H1 (cell line): Measurements from ENCODE around the gene CDH16. TPM values are rescaled to one million over a fixed set of nuclear protein-coding genes. Genes with fewer than 3 reads are reported as not detected.

ENCODE experiments used
- CHD2 ChIP-seq: IDR thresholded peaks from 2 replicates; pipeline ENCODE4 v1.6.1; 2012; ENCODE audit warnings: low read length, improper control_type of control experiment
- GTF2F1 ChIP-seq: IDR thresholded peaks from 2 replicates; pipeline ENCODE4 v1.6.1; 2012; ENCODE audit warnings: low read depth, low read length, improper control_type of control experiment, borderline replicate concordance
- SIN3A ChIP-seq, 2 experiments: IDR thresholded peaks in 1 of 2; conservative IDR thresholded peaks in 1 of 2; 2 replicates each; pipeline ENCODE4 v1.6.1; 2011 to 2012; ENCODE audit warnings: low read length in 2 of 2, improper control_type of control experiment in 1 of 2, low read depth in 1 of 2, mild to moderate bottlenecking in 1 of 2
- SP2 ChIP-seq: IDR thresholded peaks from 2 replicates; pipeline ENCODE4 v1.6.1; 2012; ENCODE audit warnings: mild to moderate bottlenecking, low read length, inconsistent platforms
- TAF7 ChIP-seq: optimal IDR thresholded peaks from 2 replicates; pipeline ENCODE3; 2011; ENCODE audit warnings: low read depth, mild to moderate bottlenecking, inconsistent platforms, low read length, moderate library complexity, borderline replicate concordance
- polyA plus RNA-seq, 7 experiments: library from polyadenylated mRNA; depleted of rRNA in 3 of 7; stranded (reverse) in 5 of 7; unstranded in 2 of 7; fragments of >200 nt in 5 of 7; fragments of 200-250 nt in 2 of 7; gene quantifications; 1 replicate in 5 of 7; 2 replicates in 1 of 7; 4 replicates in 1 of 7; pipeline versions ENCODE4 v1.2.1 to v1.2.3, GENCODE V29; 2011 to 2013; ENCODE audit warnings: missing spikeins in 2 of 7, mixed read lengths in 2 of 7
- total RNA-seq: library from RNA; stranded (reverse); fragmentation: NEBNext Ultra II Directional; extraction: Animal tissue kit (Norgen Biotek cat#: 25700); gene quantifications from 2 replicates; pipeline ENCODE4 v1.2.1, GENCODE V29; 2021

CDH16 gene
- total and polyA plus RNA-seq, 2 of the 8 experiments (the other 6 are each of a cell fraction or from before 2014, with no cell fraction given), result not detected

DNA sequence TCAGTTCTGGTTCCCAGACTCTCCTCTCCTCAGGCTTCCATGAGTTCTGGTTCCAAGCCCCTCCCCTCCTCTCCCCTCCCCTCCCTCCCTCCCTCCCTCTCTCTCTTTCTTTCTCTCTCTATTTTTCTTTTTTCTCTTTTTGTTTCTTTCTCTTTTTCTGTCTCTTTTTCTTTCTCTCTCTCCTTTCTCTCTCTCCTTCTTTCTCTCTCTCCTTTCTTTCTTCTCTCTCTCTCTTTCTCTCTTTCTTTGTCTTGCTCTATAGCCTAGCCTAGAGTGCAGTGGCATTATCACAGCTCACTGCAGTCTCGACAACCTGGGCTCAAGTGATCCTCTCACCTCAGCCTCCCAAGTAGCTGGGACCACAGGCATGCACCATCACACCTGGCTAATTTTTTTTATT, 41.6 kb upstream of the CDH16 start (continued):
- TF ChIP-seq GTF2F1, result no peak
- no peak for TF ChIP-seq SIN3A (conservative IDR thresholded peaks at IDR 0.05 in 1 of 2, IDR thresholded peaks at IDR 0.05 in 1 of 2; ENCODE audit: low read depth in 1 of 2, low read length in 2 of 2)
- no peak for TF ChIP-seq CHD2
- TF ChIP-seq TAF7, result no peak
- no peak for TF ChIP-seq SP2
